HCT116 (cell line): ENCODE measurements around the gene LRCH4.

Experiments
- ATF3 ChIP-seq: IDR thresholded peaks from 2 replicates; pipeline ENCODE4 v1.6.1; 2012
- CTCF ChIP-seq, 3 experiments: fragments of 200-600 bp in 1 of 3; sonication (generic) in 1 of 3; IDR thresholded peaks in 2 of 3; conservative IDR thresholded peaks in 1 of 3; 2 replicates each; pipeline ENCODE4 v1.5.1; 2012 to 2017; ENCODE audit warnings: low read depth in 2 of 3, low read length in 2 of 3, antibody characterized with exemption in 1 of 3, borderline replicate concordance in 1 of 3, control low read depth in 1 of 3, mild to moderate bottlenecking in 1 of 3, mixed read lengths in 1 of 3, mixed run types in 1 of 3, moderate library complexity in 1 of 3; ENCODE audit not compliant: insufficient read depth in 1 of 3
- EGR1 ChIP-seq: IDR thresholded peaks from 2 replicates; pipeline ENCODE4 v1.6.1; 2012; ENCODE audit warnings: low read depth
- EZH2 ChIP-seq: fragments of 200-600 bp; sonication (generic); IDR thresholded peaks from 2 replicates; pipeline ENCODE4 v1.6.1; 2017; ENCODE audit warnings: antibody characterized with exemption, mixed run types
- FOSL1 ChIP-seq: IDR thresholded peaks from 2 replicates; pipeline ENCODE4 v1.6.1; 2012; ENCODE audit warnings: low read depth

GRCh38 chr7:100571829-100572116 is 14.2 kb downstream of the LRCH4 start:
- TF ChIP-seq EZH2: no peak
- TF ChIP-seq CTCF (IDR thresholded peaks at IDR 0.05 in 2 of 3, conservative IDR thresholded peaks at IDR 0.05 in 1 of 3; ENCODE audit: borderline replicate concordance in 1 of 3, insufficient read depth in 1 of 3, low read depth in 2 of 3, low read length in 2 of 3): no peak
- TF ChIP-seq FOSL1: no peak
- no peak for TF ChIP-seq EGR1
- TF ChIP-seq ATF3: no peak
